K562 (cell line): ENCODE results near the gene GPD1L. TPM values are rescaled to one million over a fixed set of nuclear protein-coding genes. Genes with fewer than 3 reads are reported as not detected.

ENCODE experiments used
- ATAC-seq: fragments of 200-7000 bp; cut with Tn5 transposase; 3 replicates; pipeline ENCODE4 v1.9.1; 2020; ENCODE audit warnings: moderate library complexity
- BruUV-seq: library from RNA; stranded (reverse); fragments of 400-500 nt; replicated peaks from 2 replicates; lab custom pipeline; 2021; lab: Mats Ljungman, UMichigan
- CTCF ChIA-PET: fragments of 300-600 bp; formaldehyde crosslinking; extraction: SDS; loops from one replicate; lab custom pipeline; 2021; ENCODE audit warnings: low intra/inter-chr PET ratio; lab: Yijun Ruan, JAX
- POLR2A ChIA-PET: fragments of 300-600, 350-650 bp; sonication (Branson Sonifier 250); formaldehyde crosslinking; extraction: SDS; loops from one replicate; lab custom pipeline; 2021; ENCODE audit warnings: antibody characterized with exemption, inconsistent platforms; lab: Yijun Ruan, JAX
- DNase-seq, 4 experiments: peaks; one replicate each; pipeline versions ENCODE4 v3.0.0 to v3.0.0-alpha.2; 2011 to 2018; ENCODE audit warnings: low spot score in 3 of 4, mixed read lengths in 3 of 4; ENCODE audit errors: extremely low read depth in 1 of 4
- FAIRE-seq: peaks from 2 replicates; lab custom pipeline; 2011; peaks lifted over from hg19 to GRCh38; lab: Jason Lieb, UNC
- H2AFZ ChIP-seq: 2 replicates; pipeline ENCODE4 v1.6.0; 2011; ENCODE audit warnings: low read depth, low read length, control low read depth, inconsistent platforms
- H3K27ac ChIP-seq: fragments of 200-600 bp; 3 replicates; pipeline ENCODE4 v1.8.0; 2011; ENCODE audit warnings: low read depth, mild to moderate bottlenecking, control low read depth, inconsistent platforms, low read length, moderate library complexity, mixed read lengths; ENCODE audit errors: extremely low read depth
- H3K27me3 ChIP-seq, 2 experiments: fragments of 300-600 bp in 1 of 2; 2 replicates in 1 of 2; 3 replicates in 1 of 2; pipeline versions ENCODE4 v1.6.0 to v1.8.0; 2011; ENCODE audit warnings: inconsistent platforms in 2 of 2, low read length in 2 of 2, mild to moderate bottlenecking in 1 of 2, mixed read lengths in 1 of 2, moderate library complexity in 1 of 2; ENCODE audit not compliant: control insufficient read depth in 2 of 2, insufficient read depth in 2 of 2
- H3K36me3 ChIP-seq: fragments of 300-600 bp; 3 replicates; pipeline ENCODE4 v1.8.0; 2011; ENCODE audit warnings: mild to moderate bottlenecking, low read length, inconsistent platforms; ENCODE audit not compliant: control insufficient read depth, insufficient read depth
- H3K4me1 ChIP-seq, 2 experiments: fragments of 200-600 bp in 1 of 2; replicated peaks in 1 of 2; 2 replicates in 1 of 2; 3 replicates in 1 of 2; pipeline versions ENCODE4 v1.5.1 to v1.8.0; 2011; ENCODE audit warnings: inconsistent platforms in 2 of 2, low read length in 2 of 2, mild to moderate bottlenecking in 1 of 2, mixed read lengths in 1 of 2, moderate library complexity in 1 of 2; ENCODE audit not compliant: control insufficient read depth in 2 of 2, insufficient read depth in 2 of 2
- H3K4me2 ChIP-seq: 2 replicates; pipeline ENCODE4 v1.6.1; 2011; ENCODE audit warnings: low read length, control low read depth, inconsistent platforms, mixed read lengths; ENCODE audit not compliant: insufficient read depth
- H3K4me3 ChIP-seq: fragments of 200-600 bp; sonication (generic), shearing (Covaris generic); 2 replicates; pipeline ENCODE4 v1.5.1; 2016; ENCODE audit warnings: control low read depth, inconsistent platforms
- H3K79me2 ChIP-seq: fragments of 200-600 bp; 3 replicates; pipeline ENCODE4 v1.8.0; 2011; ENCODE audit warnings: low read length, inconsistent platforms; ENCODE audit not compliant: control insufficient read depth, insufficient read depth
- H3K9ac ChIP-seq, 2 experiments: 2 replicates each; pipeline versions ENCODE4 v1.6.0 to v1.6.1; 2011; ENCODE audit warnings: low read depth in 2 of 2, low read length in 2 of 2, control low read depth in 1 of 2, inconsistent platforms in 1 of 2, mild to moderate bottlenecking in 1 of 2, mixed read lengths in 1 of 2; ENCODE audit not compliant: insufficient read depth in 1 of 2
- H3K9me1 ChIP-seq: one replicate; pipeline ENCODE4 v1.6.0; 2011; ENCODE audit warnings: inconsistent platforms, mild to moderate bottlenecking, low read length, moderate library complexity; ENCODE audit not compliant: control insufficient read depth, insufficient read depth
- H3K9me3 ChIP-seq: replicated peaks from 2 replicates; pipeline ENCODE4 v1.5.1; 2011; ENCODE audit warnings: low read depth, low read length, inconsistent platforms; ENCODE audit not compliant: control insufficient read depth, insufficient read depth
- H4K20me1 ChIP-seq: replicated peaks from 2 replicates; pipeline ENCODE4 v1.6.1; 2011; ENCODE audit warnings: low read length, inconsistent platforms, mixed read lengths; ENCODE audit not compliant: control insufficient read depth, insufficient read depth
- NONO ChIP-seq, 2 experiments: fragments of 200-400 bp in 1 of 2; fragments of 450-650 bp in 1 of 2; formaldehyde crosslinking in 1 of 2; IDR thresholded peaks; 2 replicates each; pipeline ENCODE4 v1.6.1; 2017; ENCODE audit warnings: low read depth in 2 of 2, mild to moderate bottlenecking in 2 of 2, moderate library complexity in 2 of 2, low read length in 1 of 2
- NR2C1 ChIP-seq, 2 experiments: fragments of 450-650 bp; IDR thresholded peaks; 2 replicates each; pipeline ENCODE4 v1.6.1; 2017; ENCODE audit warnings: mild to moderate bottlenecking in 2 of 2, antibody characterized with exemption in 1 of 2, inconsistent platforms in 1 of 2, missing compliant biosample characterization in 1 of 2, missing genetic modification characterization in 1 of 2
- RAD21 ChIP-seq, 2 experiments: fragments of 250-450 bp in 1 of 2; fragments of 450-650 bp in 1 of 2; sonication (Bioruptor Pico) in 1 of 2; formaldehyde crosslinking in 1 of 2; IDR thresholded peaks in 1 of 2; conservative IDR thresholded peaks in 1 of 2; 2 replicates each; pipeline versions ENCODE4 v1.4.0 to v1.8.0; 2020 to 2022; ENCODE audit warnings: mild to moderate bottlenecking in 2 of 2, moderate library complexity in 1 of 2
- REST ChIP-seq, 2 experiments: fragments of 450-650 bp; formaldehyde crosslinking in 1 of 2; IDR thresholded peaks; 2 replicates each; pipeline versions ENCODE4 v1.4.0 to v1.6.1; 2014 to 2020; ENCODE audit warnings: mild to moderate bottlenecking in 2 of 2, borderline replicate concordance in 1 of 2, low read depth in 1 of 2
- ZNF77 ChIP-seq: fragments of 250-450 bp; sonication (Bioruptor Pico); IDR thresholded peaks from 2 replicates; pipeline ENCODE4 v1.5.0; 2020
- WGBS: fragments of 100-300 bp; shearing (Covaris generic); methylation state at CpG from one replicate; pipeline ENCODE4 v1.1.6; 2016; ENCODE audit warnings: low coverage, mixed read lengths; ENCODE audit not compliant: insufficient coverage; ENCODE audit errors: missing lambda C conversion rate; 5-methylcytosine and 5-hydroxymethylcytosine counted together
- in situ Hi-C: fragments of 300-500 bp; cut with MboI; formaldehyde crosslinking; loops from 4 replicates; pipeline ENCODE4 v1.15.0; 2018; ENCODE audit warnings: inconsistent platforms, mixed read lengths
- intact Hi-C: fragments of 100-400 bp; cut with micrococcal nuclease; formaldehyde crosslinking; loops from 2 replicates; pipeline ENCODE4 v1.14.2; 2022
- polyA plus RNA-seq, 8 experiments: library from polyadenylated mRNA; depleted of rRNA in 4 of 8; stranded (reverse) in 5 of 8; unstranded in 3 of 8; fragments of >200 nt; fragmentation: Nextera tagmentation in 2 of 8; fragmentation: Illumina TruSeq in 1 of 8; extraction: Ambion mirVana in 2 of 8; extraction: Trizol in 1 of 8; gene quantifications; 2 replicates each; pipeline versions ENCODE4 v1.2.1 to v1.2.3, GENCODE V29; 2011 to 2014; ENCODE audit warnings: inconsistent platforms in 1 of 8, missing spikeins in 1 of 8
- total RNA-seq, 7 experiments: library from RNA; depleted of rRNA in 6 of 7; stranded (reverse); fragments of >200 nt in 6 of 7; fragmentation: Illumina TruSeq in 2 of 7; extraction: Trizol in 2 of 7; gene quantifications; 2 replicates each; pipeline versions ENCODE4 v1.2.1 to v1.2.3, GENCODE V29; 2011 to 2021; ENCODE audit warnings: low replicate concordance in 1 of 7
- TF ChIP-seq, protein P1 (sequence below), 3 experiments: IDR thresholded peaks in 2 of 3; conservative IDR thresholded peaks in 1 of 3; 2 replicates each; pipeline ENCODE4 v1.5.1; 2011 to 2012; ENCODE audit warnings: low read length in 3 of 3, mild to moderate bottlenecking in 3 of 3, control low read depth in 2 of 3, improper control_type of control experiment in 1 of 3, inconsistent platforms in 1 of 3, low read depth in 1 of 3, mixed read lengths in 1 of 3, moderate library complexity in 1 of 3; ENCODE audit not compliant: insufficient read depth in 2 of 3
- TF ChIP-seq, protein P2 (sequence below), 2 experiments: fragments of 250-450 bp in 1 of 2; fragments of 450-650 bp in 1 of 2; sonication (Bioruptor Pico) in 1 of 2; IDR thresholded peaks; 2 replicates each; pipeline versions ENCODE4 v1.6.1 to v1.8.0; 2016 to 2021; ENCODE audit warnings: mild to moderate bottlenecking in 2 of 2, moderate library complexity in 2 of 2, missing compliant biosample characterization in 1 of 2, missing genetic modification characterization in 1 of 2

The GPD1L gene
- total and polyA plus RNA-seq, 9 of the 15 experiments (the other 6 are each of a cell fraction or from before 2014, with no cell fraction given), result 1.6 to 17.3 (median 12.3) TPM

GRCh38 chr3:32176989-32177701 is 70.7 kb downstream of the GPD1L start:
- FAIRE-seq, result peak; percentile 93
- peaks cover 4 to 6% of the 10 kb centered on the region in 2 experiments for H3K27me3 ChIP-seq
- peak; percentile 49 to 69 (median 62) for DNase-seq
- H3K9me3 ChIP-seq, result no peaks in the 10 kb centered on the region; the same call in 1 of the 2 replicates
- ChIA-PET CTCF (interaction anchor here (1.1 to 1.3 kb wide), 3 partner anchors 158 to 488 kb away, joined by 3 read pairs; no protein-coding TSS in a partner anchor), POLR2A (no interaction called here)
- H2AFZ ChIP-seq, result no peak overlapping the region
- in situ Hi-C loops (no loop called here), intact Hi-C loops (loop anchor here (1.0 to 10.0 kb wide), 5 partner anchors 120 to 488 kb away; no protein-coding TSS in a partner anchor)
- H3K27ac ChIP-seq, result no peak overlapping the region
- H3K9me1 ChIP-seq, result no peaks in the 10 kb centered on the region
- no peak overlapping the region for H3K9ac ChIP-seq
- H3K4me1 ChIP-seq, result no peaks in the 10 kb centered on the region; a peak in 1 of 5 replicates
- no peaks in the 10 kb centered on the region for H3K36me3 ChIP-seq
- peak; percentile 74 for ATAC-seq
- H3K79me2 ChIP-seq, result no peaks in the 10 kb centered on the region
- 3% methylated on average over 9 of the region's 9 CpGs for WGBS
- BruUV-seq, result no TSS peak
- no peak overlapping the region for H3K4me3 ChIP-seq
- no peaks in the 10 kb centered on the region for H4K20me1 ChIP-seq
- no peak overlapping the region; the same call in 1 of the 2 replicates for H3K4me2 ChIP-seq
- TF ChIP-seq, protein P1, sequence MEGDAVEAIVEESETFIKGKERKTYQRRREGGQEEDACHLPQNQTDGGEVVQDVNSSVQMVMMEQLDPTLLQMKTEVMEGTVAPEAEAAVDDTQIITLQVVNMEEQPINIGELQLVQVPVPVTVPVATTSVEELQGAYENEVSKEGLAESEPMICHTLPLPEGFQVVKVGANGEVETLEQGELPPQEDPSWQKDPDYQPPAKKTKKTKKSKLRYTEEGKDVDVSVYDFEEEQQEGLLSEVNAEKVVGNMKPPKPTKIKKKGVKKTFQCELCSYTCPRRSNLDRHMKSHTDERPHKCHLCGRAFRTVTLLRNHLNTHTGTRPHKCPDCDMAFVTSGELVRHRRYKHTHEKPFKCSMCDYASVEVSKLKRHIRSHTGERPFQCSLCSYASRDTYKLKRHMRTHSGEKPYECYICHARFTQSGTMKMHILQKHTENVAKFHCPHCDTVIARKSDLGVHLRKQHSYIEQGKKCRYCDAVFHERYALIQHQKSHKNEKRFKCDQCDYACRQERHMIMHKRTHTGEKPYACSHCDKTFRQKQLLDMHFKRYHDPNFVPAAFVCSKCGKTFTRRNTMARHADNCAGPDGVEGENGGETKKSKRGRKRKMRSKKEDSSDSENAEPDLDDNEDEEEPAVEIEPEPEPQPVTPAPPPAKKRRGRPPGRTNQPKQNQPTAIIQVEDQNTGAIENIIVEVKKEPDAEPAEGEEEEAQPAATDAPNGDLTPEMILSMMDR (IDR thresholded peaks at IDR 0.05 in 2 of 3, conservative IDR thresholded peaks at IDR 0.05 in 1 of 3; ENCODE audit: insufficient read depth in 2 of 3, low read depth in 1 of 3, low read length in 3 of 3), result peak; percentile 78 to 87 (median 81)
- peak; percentile 44; the same call in 1 of the 2 replicates for TF ChIP-seq REST (IDR thresholded peaks at IDR 0.05; ENCODE audit: borderline replicate concordance)
- TF ChIP-seq REST (CRISPR knock-in tag; IDR thresholded peaks at IDR 0.05; ENCODE audit: low read depth), result no peak
- peak; percentile 57 to 71 for TF ChIP-seq RAD21 (CRISPR knock-in tag; conservative IDR thresholded peaks at IDR 0.05 in 1 of 2, IDR thresholded peaks at IDR 0.05 in 1 of 2)
- no peak for TF ChIP-seq ZNF77
- peak in 1 of 2 experiments; percentile 43; a peak in 1 of 4 replicates for TF ChIP-seq NONO (IDR thresholded peaks at IDR 0.05; ENCODE audit: low read depth in 2 of 2, low read length in 1 of 2)
- TF ChIP-seq, protein P2, sequence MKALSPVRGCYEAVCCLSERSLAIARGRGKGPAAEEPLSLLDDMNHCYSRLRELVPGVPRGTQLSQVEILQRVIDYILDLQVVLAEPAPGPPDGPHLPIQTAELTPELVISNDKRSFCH (CRISPR knock-in tag; IDR thresholded peaks at IDR 0.05), result no peak
- TF ChIP-seq, protein P2 (tag; IDR thresholded peaks at IDR 0.05), result no peak
- TF ChIP-seq NR2C1 (IDR thresholded peaks at IDR 0.05), result 0 out of 2 replicates have a peak, but pooled peaks have one; percentile 17
- no peak for TF ChIP-seq NR2C1 (tag; IDR thresholded peaks at IDR 0.05)
